ENCODE measurements around the gene INF2.

The INF2 gene

DNA sequence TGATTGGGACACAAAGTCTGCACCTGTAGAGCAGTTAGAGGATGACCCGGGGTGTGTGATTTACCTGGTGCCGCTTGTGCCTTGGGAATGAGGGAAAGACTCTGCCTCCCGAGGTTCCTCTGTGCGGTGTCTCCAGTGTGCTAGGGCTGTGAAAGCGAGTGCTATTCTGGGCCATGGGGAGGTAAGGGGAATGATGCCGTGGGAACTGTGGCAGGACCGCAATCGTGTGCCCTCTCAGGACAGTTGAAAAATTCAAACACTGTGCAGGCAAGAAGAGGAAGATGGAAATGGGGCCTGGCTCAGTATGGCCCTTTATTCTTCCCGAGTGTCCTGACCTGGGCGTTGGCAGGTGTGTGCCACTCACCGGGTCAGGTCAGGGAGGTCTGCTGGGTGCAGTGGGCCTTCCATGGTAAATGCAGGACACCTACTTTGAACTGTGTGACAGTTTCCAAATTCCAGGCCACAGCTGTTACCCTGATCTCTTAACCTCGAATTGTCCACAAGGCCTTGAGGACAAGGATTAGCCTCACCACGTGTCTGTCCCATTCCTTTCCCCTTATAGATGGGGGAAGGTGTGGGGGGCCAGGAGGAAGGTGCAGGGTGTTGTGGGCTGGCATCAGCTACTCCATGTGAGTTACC lies 64.9 kb downstream of the INF2 start:
- DNase-seq: no peak

DNA sequence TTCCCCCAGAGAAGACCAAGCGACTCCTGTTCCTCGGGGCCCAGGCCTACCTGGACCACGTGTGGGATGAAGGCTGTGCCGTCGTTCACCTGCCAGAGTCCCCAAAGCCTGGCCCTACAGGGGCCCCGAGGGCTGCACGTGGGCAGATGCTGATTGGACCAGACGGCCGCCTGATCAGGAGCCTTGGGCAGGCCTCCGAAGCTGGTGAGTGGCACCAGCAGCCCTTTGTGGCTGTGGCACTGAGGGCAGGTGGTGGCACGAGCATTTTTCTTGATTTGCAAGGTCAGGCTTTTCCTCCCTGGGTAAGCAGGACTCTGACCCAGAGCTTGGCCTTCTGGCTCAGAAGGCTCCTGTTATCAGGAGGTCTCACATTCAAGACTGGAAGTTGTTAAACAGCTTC lies 66.2 kb downstream of the INF2 start:
- DNase-seq: no peak

DNA sequence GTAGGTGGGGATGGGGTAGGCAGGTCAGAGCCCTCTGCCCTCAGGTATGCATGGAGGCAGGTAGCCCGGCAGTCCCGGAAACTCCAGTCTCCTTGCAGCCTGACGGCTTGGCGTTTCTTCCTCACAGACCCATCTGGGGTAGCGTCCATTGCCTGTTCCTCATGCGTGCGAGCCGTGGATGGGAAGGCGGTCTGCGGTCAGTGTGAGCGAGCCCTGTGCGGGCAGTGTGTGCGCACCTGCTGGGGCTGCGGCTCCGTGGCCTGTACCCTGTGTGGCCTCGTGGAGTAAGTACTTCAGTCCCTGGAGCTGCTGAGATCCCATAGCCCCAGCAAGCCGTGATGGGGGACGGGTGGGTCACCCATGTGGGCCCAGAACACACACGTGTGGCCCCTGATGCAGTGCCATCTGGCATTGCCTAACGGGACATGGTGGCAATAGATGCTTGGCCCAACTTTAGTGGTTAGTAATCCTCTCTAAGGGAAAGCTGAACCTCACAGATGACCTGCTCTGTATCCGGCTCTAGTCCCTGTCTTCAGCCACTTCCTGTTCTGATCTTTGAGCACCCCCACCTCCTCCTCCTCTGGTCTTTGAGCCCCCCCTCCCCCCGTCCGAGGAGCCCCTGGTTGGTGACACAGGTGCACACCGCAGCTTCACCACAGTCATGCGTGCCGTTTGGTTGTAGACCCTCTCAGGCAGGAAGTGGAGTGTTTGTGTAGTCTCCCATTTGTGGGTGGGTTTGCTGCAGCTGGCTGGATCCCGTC lies 67.2 kb downstream of the INF2 start:
- no peak for DNase-seq

DNA sequence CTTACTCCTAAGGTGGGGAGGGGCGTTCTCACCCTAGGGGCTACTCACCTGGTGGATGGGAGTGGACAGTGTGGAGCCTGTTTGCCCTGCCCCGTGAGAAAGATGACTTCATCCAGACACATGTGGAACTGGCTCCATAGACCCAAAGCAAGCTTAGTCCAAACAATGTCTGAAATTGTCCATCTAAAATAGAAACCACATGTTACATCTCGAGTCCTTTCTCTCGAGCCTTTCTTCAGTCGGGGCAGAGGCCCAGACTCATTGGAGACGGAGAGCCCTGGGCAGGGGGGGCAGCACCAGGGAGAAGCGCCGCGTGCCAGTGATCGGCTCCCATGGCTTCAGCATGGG lies 67.8 kb downstream of the INF2 start:
- no peak for DNase-seq

DNA sequence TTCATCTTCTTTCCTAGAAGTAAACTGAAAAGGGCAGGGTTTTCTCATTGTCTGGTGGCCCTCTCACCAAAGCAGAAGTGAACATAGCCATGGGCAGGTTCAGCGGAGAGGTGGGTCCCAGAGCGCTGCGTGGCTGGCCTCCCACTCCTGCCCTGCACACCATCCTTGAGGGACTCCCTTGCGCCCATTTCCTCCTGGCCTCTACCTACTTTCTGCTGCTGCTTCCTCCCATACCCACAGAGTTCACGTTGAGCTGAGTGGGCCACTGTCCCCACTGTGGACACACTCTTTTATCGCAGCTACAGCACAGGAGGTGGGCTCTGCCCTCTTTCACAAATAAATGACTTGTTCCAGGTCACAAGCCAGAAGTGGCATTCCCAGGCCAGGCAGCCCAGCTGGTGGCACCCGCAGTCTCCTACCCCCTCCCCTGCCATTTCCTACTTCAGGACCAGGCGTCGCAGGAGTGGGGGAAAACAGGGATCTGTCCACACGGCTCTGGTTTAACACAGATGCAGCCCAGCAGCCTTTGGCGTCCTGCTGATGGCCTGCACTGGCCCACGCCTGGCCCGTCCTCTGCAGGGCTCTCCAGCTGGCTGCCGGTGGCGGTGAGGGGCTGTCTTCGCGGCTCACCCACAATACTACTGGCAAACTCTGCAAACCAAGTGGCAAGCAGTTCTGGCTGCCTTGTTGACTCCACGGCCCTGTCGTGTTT lies 68.4 kb downstream of the INF2 start:
- no peak for DNase-seq

- peak in 1 of 3 experiments; percentile 53 for DNase-seq
Measured at GRCh38 chr14:104758981-104759969, 69.9 kb downstream of the INF2 start.

DNA sequence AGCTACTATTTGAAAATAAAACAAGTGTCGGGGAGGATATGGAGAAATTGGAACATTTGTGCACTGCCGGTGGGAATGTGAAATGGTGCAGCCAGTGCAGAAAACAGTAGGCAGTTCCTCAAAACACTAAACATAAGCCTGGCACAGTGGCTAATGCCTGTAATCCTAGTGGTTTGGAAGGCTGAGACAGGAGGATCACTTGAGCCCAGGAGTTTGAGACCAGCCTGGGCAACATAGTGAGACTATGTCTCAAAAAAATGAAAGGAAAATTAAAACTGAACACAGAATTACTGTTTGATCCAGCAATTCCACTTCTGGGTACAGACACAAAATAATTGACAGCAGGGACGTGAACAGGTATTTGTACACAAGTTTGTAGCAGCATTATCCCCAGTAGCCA lies 76.1 kb downstream of the INF2 start:
- DNase-seq: no peak

GRCh38 chr14:104766256-104766862 lies 76.9 kb downstream of the INF2 start:
- no peak for DNase-seq

DNA sequence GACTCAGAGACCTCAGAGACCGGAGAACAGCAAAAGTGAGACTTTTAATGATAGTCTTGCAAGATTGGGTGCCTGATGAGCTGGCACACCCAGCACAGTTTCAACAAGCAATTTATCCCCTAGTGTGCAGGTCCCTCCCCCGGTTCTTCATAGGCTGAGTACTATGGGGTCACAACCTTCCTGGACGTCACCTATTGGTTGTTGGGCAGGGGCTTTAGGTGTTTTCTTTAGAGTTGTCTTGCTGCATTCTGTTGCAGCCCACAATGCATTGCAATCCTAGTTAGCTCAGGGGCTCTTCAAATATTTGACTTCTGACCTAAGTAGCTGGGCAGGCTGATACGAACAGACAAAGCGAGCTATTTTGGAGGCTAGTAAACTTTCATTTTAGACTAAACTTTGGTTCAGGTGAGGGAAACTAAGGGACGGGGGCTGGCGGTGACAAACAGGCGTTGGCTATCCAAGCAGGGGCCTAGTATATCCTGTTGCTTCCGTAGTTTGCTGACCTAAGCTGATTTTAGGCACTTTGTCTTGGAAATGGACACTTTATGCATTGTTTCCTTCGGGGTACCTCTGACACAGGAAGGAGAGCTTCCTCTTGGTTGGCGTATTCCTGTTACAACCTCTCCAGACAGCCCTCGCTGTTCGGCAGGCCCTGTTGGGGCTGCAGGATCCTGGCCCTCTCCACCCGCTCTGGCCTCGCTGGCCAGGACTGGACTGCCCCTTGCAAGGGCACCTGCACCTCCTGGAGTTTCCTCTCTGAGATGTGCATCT lies 77.6 kb downstream of the INF2 start:
- no peak for DNase-seq

- DNase-seq: no peak
Measured at GRCh38 chr14:104767634-104767918, 78.2 kb downstream of the INF2 start.

DNA sequence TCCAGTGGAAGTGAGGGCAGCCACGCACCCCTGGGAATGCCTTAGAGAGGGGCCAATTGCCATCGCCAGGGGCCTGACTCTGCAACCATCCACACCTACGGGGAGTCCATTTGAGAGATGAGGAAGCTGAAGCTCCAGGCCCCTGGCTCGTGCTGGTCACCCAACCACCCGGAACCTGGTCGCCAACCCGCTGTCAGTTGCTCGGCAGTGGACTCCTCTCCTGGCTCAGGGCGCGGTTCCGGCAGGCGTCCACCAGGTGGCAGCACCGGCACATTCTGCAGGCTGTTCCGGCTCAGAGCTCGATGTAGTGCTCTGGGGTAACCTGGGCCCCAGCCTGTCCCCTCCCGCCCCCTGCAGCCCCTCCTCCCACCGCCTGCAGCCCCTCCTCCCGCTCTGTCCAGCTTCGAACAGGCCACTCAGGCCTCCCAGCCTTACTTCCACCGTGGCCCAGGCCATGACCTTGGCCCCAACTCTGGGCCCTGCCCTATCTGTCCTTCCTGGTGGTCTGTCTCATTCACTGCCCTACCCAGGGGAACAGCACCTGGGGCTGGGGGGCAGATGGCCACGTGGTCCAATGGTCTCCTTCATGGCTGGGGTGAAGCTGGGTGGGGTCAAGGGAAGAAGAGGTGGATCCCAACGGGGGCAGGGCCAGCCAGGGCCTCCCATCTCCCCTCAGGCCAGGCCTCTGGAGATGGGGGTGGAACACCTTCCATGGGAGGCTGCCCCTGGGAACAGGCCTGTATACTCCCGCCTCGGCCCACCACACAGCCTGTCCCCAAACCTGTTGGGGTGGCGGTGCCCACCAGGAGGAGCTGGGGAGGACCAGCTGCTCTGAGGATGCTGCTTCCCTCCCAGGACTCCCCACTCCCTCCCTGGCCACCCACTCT lies 79.3 kb downstream of the INF2 start:
- DNase-seq: peak; percentile 68 to 86 (median 78)

DNA sequence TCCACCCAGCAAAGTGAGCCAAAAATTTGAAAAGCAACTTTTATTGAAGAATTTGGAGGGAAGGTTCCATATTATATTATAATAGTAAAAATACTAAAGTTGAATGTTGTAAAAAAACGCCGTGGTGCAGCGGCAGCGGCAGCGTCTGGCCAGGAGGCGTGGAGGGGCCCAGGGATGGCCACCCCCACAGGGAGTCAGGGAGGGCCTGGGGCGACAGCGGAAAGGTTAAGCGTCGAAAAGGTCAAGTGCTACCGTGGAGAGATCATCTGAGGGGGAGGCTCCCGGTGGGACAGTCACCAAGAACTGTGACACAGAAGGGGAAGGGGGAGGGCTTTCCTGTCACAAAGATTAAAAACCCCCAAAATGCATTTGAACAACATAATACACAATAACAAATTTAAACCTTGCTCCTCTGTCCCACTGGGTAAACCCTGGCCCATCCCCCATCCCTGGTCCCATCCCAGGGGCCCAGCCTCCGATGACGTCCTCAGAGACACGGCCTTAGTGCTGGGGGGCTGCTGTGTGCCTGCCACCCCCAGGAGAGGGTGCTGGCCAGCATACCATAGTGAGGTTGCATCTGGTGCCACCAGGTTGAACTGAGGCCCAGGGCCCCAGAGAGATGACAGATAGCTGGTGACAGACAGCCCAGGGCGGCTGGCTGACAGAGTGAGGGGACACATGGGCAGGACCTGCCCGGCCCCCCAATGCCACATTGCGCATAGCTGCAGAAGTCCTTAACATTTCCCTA lies 80.1 kb downstream of the INF2 start:
- DNase-seq: no peak

DNA sequence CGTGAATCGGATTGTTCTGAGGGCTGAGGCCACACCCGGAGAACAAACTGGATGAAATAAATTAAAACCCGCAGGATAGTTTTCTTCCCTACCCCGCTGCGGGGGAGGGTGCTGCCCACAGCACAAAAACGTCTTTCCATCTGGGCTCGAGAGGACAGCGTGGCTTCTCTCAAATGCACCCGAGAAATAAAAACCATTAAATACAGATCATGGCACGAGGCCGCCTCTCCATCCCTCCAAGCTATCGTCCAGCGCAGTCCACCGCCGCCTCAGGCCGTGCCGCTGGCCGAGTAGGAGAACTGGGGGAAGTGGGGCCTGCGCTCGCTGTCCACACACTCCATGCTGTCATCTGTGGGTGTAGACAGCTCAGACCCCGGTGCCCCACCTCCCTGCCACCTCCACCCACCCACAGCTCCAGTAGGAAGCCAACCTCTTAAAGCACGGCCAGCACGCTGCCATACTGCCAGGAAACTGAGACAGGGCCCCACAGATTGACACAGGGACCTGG lies 80.7 kb downstream of the INF2 start:
- DNase-seq: no peak

- no peak for DNase-seq
Measured at GRCh38 chr14:104770851-104771272, 81.4 kb downstream of the INF2 start.

- no peak for DNase-seq
Measured at GRCh38 chr14:104771374-104771773, 82.0 kb downstream of the INF2 start.
